HepG2 (cell line): ENCODE results near the gene THOC6. TPM values are rescaled to one million over a fixed set of nuclear protein-coding genes. Genes with fewer than 3 reads are reported as not detected.
A peak's percentile ranks its signal among the peaks of the same experiment; 100 is the strongest.

Experiments used
- ATAC-seq: fragments of 200-7000 bp; cut with Tn5 transposase; 3 replicates; pipeline ENCODE4 v1.9.1; 2020; ENCODE audit warnings: mild to moderate bottlenecking, moderate library complexity
- BruUV-seq: library from RNA; stranded (reverse); fragments of 400-500 nt; replicated peaks from 2 replicates; lab custom pipeline; 2021; lab: Mats Ljungman, UMichigan
- CTCF ChIA-PET: fragments of 300-600 bp; formaldehyde crosslinking; extraction: SDS; loops from one replicate; lab custom pipeline; 2021; ENCODE audit warnings: low total read pairs, inconsistent platforms, low intra/inter-chr PET ratio; lab: Yijun Ruan, JAX
- POLR2A ChIA-PET: fragments of 350-600 bp; sonication (Branson Sonifier 250); formaldehyde crosslinking; loops from one replicate; lab custom pipeline; 2020; ENCODE audit warnings: antibody characterized with exemption, inconsistent platforms; lab: Yijun Ruan, JAX
- DNase-seq: peaks from one replicate; pipeline ENCODE4 v3.0.0-alpha.2; 2015; ENCODE audit warnings: low spot score
- FAIRE-seq: peaks from 3 replicates; lab custom pipeline; 2011; peaks lifted over from hg19 to GRCh38; lab: Jason Lieb, UNC
- H2AFZ ChIP-seq: one replicate; pipeline ENCODE4 v1.6.1; 2011; ENCODE audit warnings: low read length, inconsistent platforms
- H3K27ac ChIP-seq: fragments of 300-600 bp; 3 replicates; pipeline ENCODE4 v1.8.0; 2011; ENCODE audit warnings: mixed run types, mild to moderate bottlenecking, mixed read lengths, low read length, inconsistent platforms; ENCODE audit not compliant: insufficient read depth; ENCODE audit errors: extremely low read length
- H3K27me3 ChIP-seq, 2 experiments: fragments of 200-600 bp in 1 of 2; 2 replicates in 1 of 2; 3 replicates in 1 of 2; pipeline versions ENCODE4 v1.6.0 to v1.8.0; 2011; ENCODE audit warnings: low read length in 2 of 2, mild to moderate bottlenecking in 2 of 2, moderate library complexity in 2 of 2, inconsistent platforms in 1 of 2; ENCODE audit not compliant: insufficient read depth in 2 of 2, control insufficient read depth in 1 of 2
- H3K36me3 ChIP-seq, 2 experiments: fragments of 200-600 bp in 1 of 2; replicated peaks in 1 of 2; 2 replicates in 1 of 2; 3 replicates in 1 of 2; pipeline versions ENCODE4 v1.5.1 to v1.8.0; 2011; ENCODE audit warnings: low read length in 2 of 2, inconsistent platforms in 1 of 2; ENCODE audit not compliant: insufficient read depth in 2 of 2, control insufficient read depth in 1 of 2
- H3K4me1 ChIP-seq: 2 replicates; pipeline ENCODE4 v1.5.1; 2012; ENCODE audit warnings: low read length, inconsistent platforms; ENCODE audit not compliant: insufficient read depth
- H3K4me2 ChIP-seq: 2 replicates; pipeline ENCODE4 v1.6.0; 2011; ENCODE audit warnings: low read depth, low read length, inconsistent platforms
- H3K4me3 ChIP-seq, 3 experiments: fragments of 200-600 bp in 1 of 3; sonication (generic), shearing (Covaris generic) in 1 of 3; replicated peaks in 1 of 3; 2 replicates each; pipeline ENCODE4 v1.5.1; 2011 to 2016; ENCODE audit warnings: low read length in 3 of 3, inconsistent platforms in 2 of 3, low read depth in 2 of 3, mild to moderate bottlenecking in 2 of 3, control low read depth in 1 of 3, mixed read lengths in 1 of 3; ENCODE audit not compliant: insufficient read depth in 1 of 3
- H3K79me2 ChIP-seq: one replicate; pipeline ENCODE4 v1.6.1; 2011; ENCODE audit warnings: low read length, inconsistent platforms; ENCODE audit not compliant: insufficient read depth
- H3K9ac ChIP-seq: 2 replicates; pipeline ENCODE4 v1.6.0; 2011; ENCODE audit warnings: mild to moderate bottlenecking, low read depth, low read length, inconsistent platforms; ENCODE audit not compliant: insufficient read depth
- H3K9me3 ChIP-seq: 2 replicates; pipeline ENCODE4 v1.5.1; 2012; ENCODE audit warnings: mild to moderate bottlenecking, low read length
- H4K20me1 ChIP-seq: 2 replicates; pipeline ENCODE4 v1.6.0; 2011; ENCODE audit warnings: inconsistent platforms, mild to moderate bottlenecking, low read length, moderate library complexity; ENCODE audit not compliant: insufficient read depth
- GRHL1 ChIP-seq: sonication (generic); formaldehyde crosslinking; conservative IDR thresholded peaks from 2 replicates; pipeline ENCODE4 v1.8.0; 2022; ENCODE audit warnings: missing genetic modification reagents
- MXD4 ChIP-seq: IDR thresholded peaks from 2 replicates; pipeline ENCODE4 v1.6.1; 2016; ENCODE audit warnings: mild to moderate bottlenecking, missing biosample characterization, missing genetic modification reagents
- MYC ChIP-seq: sonication (generic); formaldehyde crosslinking; IDR thresholded peaks from 2 replicates; pipeline ENCODE4 v1.9.0; 2021; ENCODE audit warnings: missing genetic modification reagents, borderline replicate concordance
- ZBTB34 ChIP-seq: sonication (generic); formaldehyde crosslinking; IDR thresholded peaks from 2 replicates; pipeline ENCODE4 v1.8.0; 2022; ENCODE audit warnings: mild to moderate bottlenecking, missing genetic modification reagents
- ZNF101 ChIP-seq: sonication (generic); formaldehyde crosslinking; IDR thresholded peaks from 2 replicates; pipeline ENCODE4 v1.4.0; 2020; ENCODE audit warnings: mild to moderate bottlenecking, low read depth, missing genetic modification reagents, borderline replicate concordance
- ZNF564 ChIP-seq: sonication (generic); formaldehyde crosslinking; IDR thresholded peaks from 2 replicates; pipeline ENCODE4 v1.8.1; 2023; ENCODE audit warnings: mild to moderate bottlenecking, missing genetic modification reagents
- ZNF678 ChIP-seq: sonication (generic); formaldehyde crosslinking; IDR thresholded peaks from 2 replicates; pipeline ENCODE4 v1.4.0; 2020; ENCODE audit warnings: mild to moderate bottlenecking, missing genetic modification reagents
- ZNF768 ChIP-seq: sonication (generic); formaldehyde crosslinking; IDR thresholded peaks from 2 replicates; pipeline ENCODE4 v1.4.0; 2020; ENCODE audit warnings: missing genetic modification reagents
- WGBS: methylation state at CpG from one replicate; pipeline ENCODE4 v1.1.6; 2017; ENCODE audit warnings: low lambda C conversion rate; 5-methylcytosine and 5-hydroxymethylcytosine counted together
- in situ Hi-C: cut with HindIII; loops from 2 replicates; pipeline ENCODE4 v1.10.0; 2017; ENCODE audit warnings: low pct_unique_long_range_greater_than_20kb; ENCODE audit not compliant: extremely low pct_ligation_motif_present
- intact Hi-C: fragments of 100-400 bp; cut with micrococcal nuclease; formaldehyde crosslinking; loops from one replicate; pipeline ENCODE4 v1.10.0; 2022; ENCODE audit not compliant: unreplicated experiment
- polyA plus RNA-seq, 8 experiments: library from polyadenylated mRNA; depleted of rRNA in 3 of 8; stranded (reverse) in 7 of 8; unstranded in 1 of 8; fragments of >200 nt; fragmentation: Illumina TruSeq in 4 of 8; extraction: Trizol in 4 of 8; gene quantifications; 2 replicates each; pipeline versions ENCODE4 v1.2.1 to v1.2.3, GENCODE V29; 2011 to 2016; ENCODE audit warnings: low read depth in 4 of 8, missing spikeins in 1 of 8, mixed read lengths in 1 of 8; ENCODE audit not compliant: insufficient read depth in 1 of 8
- total RNA-seq, 5 experiments: library from RNA; depleted of rRNA; stranded (reverse); fragments of >200 nt; fragmentation: Illumina TruSeq; extraction: Trizol; gene quantifications; 2 replicates each; pipeline ENCODE4 v1.2.3, GENCODE V29; 2016; ENCODE audit warnings: low read depth in 1 of 5
- TF ChIP-seq, protein P1 (sequence below): sonication (generic); formaldehyde crosslinking; IDR thresholded peaks from 2 replicates; pipeline ENCODE4 v1.5.1; 2020; ENCODE audit warnings: mild to moderate bottlenecking, missing genetic modification reagents, moderate library complexity

THOC6 gene
- total and polyA plus RNA-seq, 2 of the 13 experiments (the other 11 are each of a cell fraction or from before 2014, with no cell fraction given) = 32.1 to 37.0 TPM

DNA sequence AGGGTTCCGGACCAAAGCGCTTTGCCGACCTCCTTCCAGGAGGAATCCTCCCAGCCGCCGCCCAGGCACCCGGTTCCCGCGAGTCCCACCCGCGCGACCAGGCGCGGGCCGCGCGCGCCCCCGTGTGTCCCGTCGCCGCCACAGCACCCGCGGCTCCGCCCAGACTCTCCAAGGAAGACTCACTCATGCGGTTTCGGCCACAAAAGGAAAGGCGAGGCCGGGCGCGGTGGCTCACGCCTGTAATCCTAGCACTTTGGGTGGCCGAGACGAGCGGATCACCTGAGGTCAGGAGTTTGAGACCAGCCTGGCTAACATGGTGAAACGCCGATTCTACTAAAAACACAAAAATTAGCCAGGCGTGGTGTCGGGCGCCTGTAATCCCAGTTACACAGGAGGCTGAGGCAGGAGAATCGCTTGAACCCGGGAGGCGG, 40.1 kb upstream of the THOC6 start (continued):
- TF ChIP-seq GRHL1 (CRISPR knock-in tag) (no peak), MXD4 (CRISPR knock-in tag) (no peak)
- TF ChIP-seq, all 625 proteins: peak for 56

- POLR2A ChIA-PET = no interaction called here
- Histone ChIP-seq H3K9me3 (no peaks in the 10 kb centered on the region), H3K27me3 (peaks cover 19 to 52% of the 10 kb centered on the region in 2 experiments), H3K9ac (no peak overlapping the region), H3K79me2 (no peaks in the 10 kb centered on the region), H3K36me3 (no peaks in the 10 kb centered on the region), H3K4me1 (peaks cover 26% of the 10 kb centered on the region), H3K4me3 (no peak overlapping the region), H3K27ac (no peak overlapping the region), H2AFZ (no peak overlapping the region), H3K4me2 (no peak overlapping the region), H4K20me1 (no peaks in the 10 kb centered on the region)
- no CpG with 5 or more reads among the region's 9 CpGs for WGBS
- DNase-seq (no peak), FAIRE-seq (no peak), ATAC-seq (no peak)
- TF ChIP-seq ZNF768 (CRISPR knock-in tag) (peak; percentile 19; the same call in 1 of the 2 replicates), MYC (CRISPR knock-in tag) (no peak)
- intact Hi-C loops = no loop called here
- in situ Hi-C loops = no loop called here
- no TSS peak for BruUV-seq
- CTCF ChIA-PET = no interaction called here
Observed at GRCh38 chr16:2985462-2985861, 38.4 kb upstream of the THOC6 start.

- intact Hi-C loops = no loop called here
- ATAC-seq (peak; percentile 3; the same call in 1 of the 3 replicates), DNase-seq (no peak), FAIRE-seq (no peak)
- 0% methylated on average over 1 of the region's 15 CpGs for WGBS
- peaks cover 19 to 56% of the 10 kb centered on the region in 2 experiments for H3K27me3 ChIP-seq
- no peak overlapping the region for H3K9ac ChIP-seq
- no peaks in the 10 kb centered on the region for H4K20me1 ChIP-seq
- no peaks in the 10 kb centered on the region for H3K9me3 ChIP-seq
- H3K27ac ChIP-seq = no peak overlapping the region
- peaks cover 25% of the 10 kb centered on the region for H3K4me1 ChIP-seq
- no peak overlapping the region for H3K4me3 ChIP-seq
- H2AFZ ChIP-seq = no peak overlapping the region
- H3K4me2 ChIP-seq = no peak overlapping the region
- no peaks in the 10 kb centered on the region for H3K79me2 ChIP-seq
- in situ Hi-C loops = no loop called here
- H3K36me3 ChIP-seq = no peaks in the 10 kb centered on the region
- no TSS peak for BruUV-seq
- ChIA-PET POLR2A (no interaction called here), CTCF (no interaction called here)
- TF ChIP-seq, protein P1, sequence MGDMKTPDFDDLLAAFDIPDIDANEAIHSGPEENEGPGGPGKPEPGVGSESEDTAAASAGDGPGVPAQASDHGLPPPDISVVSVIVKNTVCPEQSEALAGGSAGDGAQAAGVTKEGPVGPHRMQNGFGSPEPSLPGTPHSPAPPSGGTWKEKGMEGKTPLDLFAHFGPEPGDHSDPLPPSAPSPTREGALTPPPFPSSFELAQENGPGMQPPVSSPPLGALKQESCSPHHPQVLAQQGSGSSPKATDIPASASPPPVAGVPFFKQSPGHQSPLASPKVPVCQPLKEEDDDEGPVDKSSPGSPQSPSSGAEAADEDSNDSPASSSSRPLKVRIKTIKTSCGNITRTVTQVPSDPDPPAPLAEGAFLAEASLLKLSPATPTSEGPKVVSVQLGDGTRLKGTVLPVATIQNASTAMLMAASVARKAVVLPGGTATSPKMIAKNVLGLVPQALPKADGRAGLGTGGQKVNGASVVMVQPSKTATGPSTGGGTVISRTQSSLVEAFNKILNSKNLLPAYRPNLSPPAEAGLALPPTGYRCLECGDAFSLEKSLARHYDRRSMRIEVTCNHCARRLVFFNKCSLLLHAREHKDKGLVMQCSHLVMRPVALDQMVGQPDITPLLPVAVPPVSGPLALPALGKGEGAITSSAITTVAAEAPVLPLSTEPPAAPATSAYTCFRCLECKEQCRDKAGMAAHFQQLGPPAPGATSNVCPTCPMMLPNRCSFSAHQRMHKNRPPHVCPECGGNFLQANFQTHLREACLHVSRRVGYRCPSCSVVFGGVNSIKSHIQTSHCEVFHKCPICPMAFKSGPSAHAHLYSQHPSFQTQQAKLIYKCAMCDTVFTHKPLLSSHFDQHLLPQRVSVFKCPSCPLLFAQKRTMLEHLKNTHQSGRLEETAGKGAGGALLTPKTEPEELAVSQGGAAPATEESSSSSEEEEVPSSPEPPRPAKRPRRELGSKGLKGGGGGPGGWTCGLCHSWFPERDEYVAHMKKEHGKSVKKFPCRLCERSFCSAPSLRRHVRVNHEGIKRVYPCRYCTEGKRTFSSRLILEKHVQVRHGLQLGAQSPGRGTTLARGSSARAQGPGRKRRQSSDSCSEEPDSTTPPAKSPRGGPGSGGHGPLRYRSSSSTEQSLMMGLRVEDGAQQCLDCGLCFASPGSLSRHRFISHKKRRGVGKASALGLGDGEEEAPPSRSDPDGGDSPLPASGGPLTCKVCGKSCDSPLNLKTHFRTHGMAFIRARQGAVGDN (CRISPR knock-in tag) = 0 out of 2 replicates have a peak, but pooled peaks have one; percentile 1
- TF ChIP-seq ZNF678 (CRISPR knock-in tag) = no peak
- no peak for TF ChIP-seq ZNF564 (CRISPR knock-in tag)
- TF ChIP-seq ZBTB34 (CRISPR knock-in tag) = no peak
- no peak for TF ChIP-seq ZNF101
Observed at GRCh38 chr16:2985893-2986355, 37.9 kb upstream of the THOC6 start.
